GM18517 (cell line): ENCODE results near the gene MRPS15.
"Not testable (repeated sequence)": the region's sequence is repeated elsewhere in the genome, so short reads cannot be mapped to it uniquely, and the experiment has no call there.

Source experiments
- ATAC-seq: cut with Tn5 transposase; IDR thresholded peaks from one replicate; pipeline ENCODE4 v1.9.1; 2021; ENCODE audit warnings: mild to moderate bottlenecking, moderate library complexity; ENCODE audit not compliant: unreplicated experiment

Gene MRPS15

DNA sequence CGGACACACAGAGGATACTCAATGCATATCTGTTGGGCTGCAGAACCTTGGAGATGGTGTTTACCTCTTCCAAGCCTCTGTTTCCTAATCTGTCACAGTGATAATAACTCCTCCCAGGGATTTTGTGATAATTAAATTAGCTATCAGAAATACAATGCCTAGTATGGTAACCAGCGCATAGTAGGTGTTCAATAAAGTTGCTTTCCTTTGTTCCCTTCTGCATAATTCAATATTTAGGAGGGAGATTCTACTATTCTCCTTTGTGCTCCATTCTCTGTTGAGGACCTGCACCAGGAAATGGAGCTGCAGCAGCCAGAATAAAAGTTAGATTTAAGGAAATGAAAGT, 21.9 kb upstream of the MRPS15 start:
- ATAC-seq, result no peak

DNA sequence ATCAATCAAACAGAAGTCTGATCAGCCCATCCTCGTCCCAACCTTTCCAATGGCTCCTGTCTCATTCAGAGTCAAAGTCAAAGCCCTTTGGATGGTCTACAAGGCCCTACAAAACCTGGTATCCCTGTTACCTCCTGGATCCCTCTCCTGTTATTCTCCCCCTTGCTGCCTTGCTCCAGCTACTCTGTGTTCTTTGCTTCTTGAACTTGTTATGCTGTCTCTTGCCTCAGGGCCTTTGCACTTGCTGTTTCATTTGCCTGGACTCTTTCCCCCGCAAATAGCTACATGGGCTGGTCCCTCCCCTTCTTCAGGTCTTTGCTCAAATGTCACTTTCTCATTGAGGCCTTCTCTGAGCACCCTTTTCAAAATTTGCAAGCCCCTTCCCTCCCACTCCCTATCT, 19.9 kb upstream of the MRPS15 start:
- no peak for ATAC-seq

DNA sequence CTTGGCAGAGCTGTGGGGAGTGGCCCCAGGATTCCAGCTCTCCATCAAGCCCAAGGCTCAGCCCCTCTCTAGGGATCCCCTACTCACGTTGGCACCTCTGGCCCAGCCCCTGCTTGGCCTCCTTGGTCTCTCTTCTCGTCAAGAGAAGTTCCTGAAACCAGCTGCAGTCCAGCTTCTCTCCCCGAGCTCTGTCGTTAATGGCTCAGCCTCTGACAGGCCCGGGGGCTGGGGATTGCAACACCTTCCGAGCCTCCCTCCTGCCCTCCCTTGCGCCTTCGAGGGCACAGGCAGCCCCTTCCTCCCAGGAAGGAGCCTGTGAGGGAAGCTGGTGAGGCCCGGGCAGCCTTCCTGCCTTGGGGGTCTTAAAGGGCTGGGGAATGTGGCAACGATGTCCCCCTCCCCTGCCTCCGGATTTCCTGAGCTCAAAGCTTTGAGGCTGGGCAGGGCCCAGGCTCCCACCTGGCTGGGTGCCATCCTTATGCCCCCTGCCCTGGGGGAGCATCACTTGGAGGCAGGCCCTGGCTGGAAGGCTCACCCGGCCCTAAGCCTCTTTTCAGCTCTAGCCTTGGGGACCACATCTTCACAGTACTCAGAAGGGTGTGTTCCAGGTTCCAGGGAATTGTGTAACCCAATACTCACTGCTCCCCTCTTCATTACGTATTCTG, 18.7 kb upstream of the MRPS15 start, which contains the start of gene CSF3R:
Gene CSF3R, minus strand, starts transcription at position 190 of the 665 bp plus-strand sequence. CDS start 3,417 bp downstream, outside the sequence.
- ATAC-seq, result no peak

DNA sequence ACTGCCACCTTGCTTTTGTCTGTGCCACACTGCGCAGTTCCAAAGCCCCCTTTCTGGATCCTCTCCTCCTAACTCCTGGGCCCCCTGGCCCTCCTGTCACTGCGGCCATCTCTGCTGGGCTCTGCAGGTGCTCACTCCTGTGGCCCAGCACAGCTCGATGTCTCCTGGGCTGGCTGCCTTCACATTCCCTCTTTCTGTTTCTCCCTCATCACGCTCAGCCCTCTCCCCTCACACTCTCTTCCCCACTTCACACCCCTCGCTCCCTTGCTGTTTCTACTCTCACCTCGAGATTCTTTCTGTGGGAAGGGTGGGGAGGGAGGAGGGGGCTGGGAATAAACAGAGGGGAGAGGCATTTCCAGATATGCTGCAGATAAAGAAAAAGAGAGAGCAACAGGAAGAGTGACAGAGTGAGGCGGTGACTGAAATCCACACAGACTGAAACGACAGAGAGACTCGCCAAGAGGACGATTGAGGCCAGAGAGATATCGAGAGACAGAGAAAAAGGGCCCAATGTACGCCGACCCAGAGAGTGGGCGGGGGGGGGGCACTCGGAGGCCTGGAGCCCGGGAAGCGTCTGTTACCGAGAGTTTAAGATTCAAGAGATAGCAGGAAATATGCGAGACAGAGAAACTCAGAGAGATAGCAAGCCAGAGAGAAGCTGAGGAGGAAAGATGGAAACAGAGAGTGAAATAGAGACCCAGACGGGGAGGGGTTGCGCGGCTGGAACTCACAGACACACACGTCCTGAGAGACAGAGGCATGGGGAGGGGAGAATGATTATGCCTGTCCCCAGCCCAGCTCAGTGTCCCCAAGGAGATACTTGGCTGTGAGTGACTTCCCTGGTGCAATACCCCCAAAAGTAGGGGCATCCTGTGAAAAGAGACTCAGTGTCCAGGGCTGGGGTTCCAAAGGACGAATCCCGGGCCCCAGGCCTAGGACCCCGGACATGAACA, 17.9 kb upstream of the MRPS15 start:
- ATAC-seq, result no peak

DNA sequence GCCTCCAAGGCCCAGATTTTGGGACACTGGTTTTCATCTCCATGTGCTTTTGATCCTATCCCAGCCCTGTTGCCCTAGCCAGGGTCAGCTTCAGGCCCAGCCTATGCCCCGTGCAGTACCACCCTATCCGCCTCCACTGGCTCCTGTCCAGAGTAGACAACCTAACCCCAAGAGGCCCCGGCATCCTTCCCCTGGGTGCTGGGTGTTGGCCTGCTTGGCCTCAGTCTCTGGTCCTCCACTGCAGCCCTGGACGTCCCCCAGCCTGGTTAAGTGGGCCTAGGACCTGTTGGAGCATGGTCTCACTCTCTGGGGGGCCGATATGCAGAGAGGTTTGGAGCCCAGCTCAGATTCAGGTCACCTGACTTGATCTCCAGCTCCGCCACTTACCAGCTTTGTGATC, 16.9 kb upstream of the MRPS15 start:
- ATAC-seq, result no peak

DNA sequence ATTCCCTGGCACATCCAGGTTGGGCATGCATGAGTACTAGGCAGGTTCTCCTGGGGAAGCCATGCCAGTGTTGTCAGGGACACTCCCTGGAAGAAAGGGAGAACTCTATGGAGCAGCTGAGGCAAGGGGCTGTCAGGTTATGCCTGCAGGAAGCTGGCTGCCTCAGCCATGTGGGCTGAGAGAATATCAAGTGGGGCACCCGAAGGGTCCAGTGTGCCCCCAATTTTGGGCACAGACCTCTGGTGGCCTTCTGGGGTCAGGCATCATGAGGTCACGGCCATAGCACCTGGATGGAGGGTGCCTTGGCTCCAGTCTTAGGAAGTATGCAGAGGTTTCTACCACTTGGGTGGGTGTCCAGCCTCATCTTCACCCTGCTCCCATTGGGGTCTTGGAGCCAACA, 16.0 kb upstream of the MRPS15 start:
- ATAC-seq, result no peak

DNA sequence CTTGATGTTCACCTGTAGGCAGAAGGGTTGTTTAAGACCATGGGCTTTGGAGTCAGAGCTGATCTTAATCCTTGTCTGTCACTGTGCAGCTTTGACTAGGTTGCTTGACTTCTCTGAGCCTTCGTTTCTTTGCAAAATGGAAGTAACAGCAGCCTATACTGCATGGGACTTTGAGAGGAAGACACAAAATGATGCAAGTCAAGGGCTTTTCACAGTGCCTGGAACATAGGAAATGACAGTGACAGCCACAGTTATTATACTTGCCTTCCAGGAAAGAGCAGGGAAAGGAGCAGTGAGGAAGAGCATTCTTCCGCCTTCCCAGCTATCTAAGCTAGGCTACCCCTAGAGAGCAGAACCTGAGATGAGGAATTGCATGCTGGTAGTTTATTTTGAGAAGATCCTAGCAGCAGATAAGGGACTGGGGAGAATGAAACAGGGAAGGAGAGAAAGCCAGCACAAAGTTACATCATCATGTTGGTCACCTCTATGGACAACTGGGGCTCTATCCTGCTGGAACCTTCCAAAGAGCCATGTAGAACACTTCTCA, 15.4 kb upstream of the MRPS15 start:
- no peak for ATAC-seq

DNA sequence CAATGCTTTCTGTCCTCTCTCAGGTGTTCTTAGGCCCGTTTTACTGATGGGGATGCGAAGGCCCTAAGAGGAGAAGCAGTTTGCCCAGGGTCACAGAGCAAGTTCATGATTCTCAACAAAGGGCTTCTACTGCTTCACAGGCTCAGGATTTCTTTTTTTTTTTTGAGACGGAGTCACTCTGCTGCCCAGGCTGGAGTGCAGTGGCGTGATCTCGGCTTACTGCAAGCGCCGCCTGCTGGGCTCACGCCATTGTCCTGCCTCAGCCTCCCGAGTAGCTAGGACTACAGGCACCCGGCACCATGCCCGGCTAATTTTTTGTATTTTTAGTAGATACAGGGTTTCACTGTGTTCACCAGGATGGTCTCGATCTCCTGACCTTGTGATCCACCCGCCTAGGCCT, 13.4 kb upstream of the MRPS15 start:
- ATAC-seq, result not testable (repeated sequence)

DNA sequence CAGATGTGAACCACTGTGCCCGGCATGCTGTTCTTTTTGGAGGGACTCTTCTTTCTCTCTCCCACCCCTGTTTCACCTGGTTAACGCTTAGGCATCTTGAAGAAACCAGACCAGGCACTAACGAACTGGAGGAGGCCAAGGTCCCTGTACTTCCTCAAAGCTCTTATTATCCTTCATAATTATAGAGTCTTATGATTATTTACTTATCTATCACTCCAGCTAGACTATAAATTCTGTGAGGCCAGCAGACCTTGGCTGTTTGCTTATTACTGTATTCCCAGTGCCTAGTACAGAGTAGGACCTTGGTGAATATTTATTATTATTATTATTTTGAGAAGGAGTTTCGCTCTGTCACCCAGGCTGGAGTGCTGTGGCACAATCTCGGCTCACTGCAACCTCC, 12.8 kb upstream of the MRPS15 start:
- no peak for ATAC-seq

DNA sequence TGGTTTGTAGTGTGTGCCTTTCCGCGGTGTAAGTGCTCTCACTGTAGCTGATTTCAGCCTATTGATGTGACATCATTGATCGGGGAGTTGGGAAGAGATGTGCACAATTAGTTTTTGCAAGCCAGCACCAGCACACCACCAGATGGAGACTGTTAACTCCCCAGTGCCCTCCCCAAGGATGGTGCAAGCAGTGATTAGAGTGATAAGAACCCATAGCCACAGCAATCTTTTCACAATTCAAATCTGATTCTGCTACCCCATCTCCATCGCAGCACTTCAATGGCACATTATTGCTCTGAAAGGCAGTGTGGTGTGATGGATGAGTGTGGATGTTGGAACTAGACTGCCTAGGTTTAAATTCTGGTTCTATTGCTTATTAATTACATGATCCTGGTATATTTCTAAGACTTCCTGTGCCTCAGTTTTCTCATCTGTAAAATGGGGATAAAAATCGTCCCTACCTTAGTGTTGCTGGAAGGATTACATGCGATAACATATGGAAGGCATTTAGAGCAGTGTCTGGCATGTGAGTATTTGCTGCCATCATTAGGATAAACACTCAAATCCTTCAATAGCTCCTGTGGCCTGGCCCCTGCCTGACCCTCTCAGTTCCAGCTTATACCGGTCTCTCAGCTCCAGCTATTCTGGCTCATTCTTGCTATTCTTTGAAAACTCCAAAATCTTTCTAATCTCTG, 11.9 kb upstream of the MRPS15 start:
- ATAC-seq, result no peak

DNA sequence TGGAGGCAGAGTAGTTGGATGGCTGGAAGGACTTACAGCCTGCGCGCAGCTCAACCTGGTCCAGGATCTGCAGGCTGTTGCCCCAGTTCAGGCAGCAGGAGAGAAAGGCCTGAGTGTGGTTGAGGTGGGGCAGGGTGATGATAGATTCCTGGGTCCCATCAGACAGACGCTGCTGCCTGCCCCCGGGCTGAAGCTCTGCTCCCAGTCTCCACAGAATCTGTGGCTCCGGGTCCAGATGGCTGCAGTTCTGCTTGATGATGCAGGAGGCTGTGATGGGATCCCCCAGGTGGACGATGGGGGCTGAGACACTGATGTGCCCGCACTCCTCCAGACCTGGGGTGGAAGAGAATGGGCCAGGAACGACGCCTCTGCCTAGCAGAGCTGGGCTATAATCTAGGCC, 11.2 kb upstream of the MRPS15 start:
- no peak for ATAC-seq

DNA sequence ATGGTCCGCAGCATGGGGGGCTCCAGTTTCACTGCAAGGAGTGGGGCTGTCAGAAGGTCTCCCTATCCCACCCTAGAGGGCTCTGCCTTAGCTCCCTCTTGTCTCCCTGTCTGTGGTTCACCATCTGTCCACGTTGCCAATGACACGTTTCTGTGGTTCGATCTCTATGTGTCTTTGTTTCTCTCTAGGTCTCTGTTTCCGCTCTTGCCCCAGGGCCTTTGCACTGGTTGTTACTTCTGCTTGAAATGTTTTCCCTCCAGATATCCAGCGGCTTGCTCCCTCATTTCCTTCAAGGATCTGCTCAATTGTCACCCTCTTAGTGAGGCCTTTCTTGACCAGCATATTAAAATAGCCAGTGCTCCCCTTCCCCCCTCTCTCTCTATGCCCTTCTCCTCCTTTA, 8.5 kb upstream of the MRPS15 start:
- no peak for ATAC-seq

DNA sequence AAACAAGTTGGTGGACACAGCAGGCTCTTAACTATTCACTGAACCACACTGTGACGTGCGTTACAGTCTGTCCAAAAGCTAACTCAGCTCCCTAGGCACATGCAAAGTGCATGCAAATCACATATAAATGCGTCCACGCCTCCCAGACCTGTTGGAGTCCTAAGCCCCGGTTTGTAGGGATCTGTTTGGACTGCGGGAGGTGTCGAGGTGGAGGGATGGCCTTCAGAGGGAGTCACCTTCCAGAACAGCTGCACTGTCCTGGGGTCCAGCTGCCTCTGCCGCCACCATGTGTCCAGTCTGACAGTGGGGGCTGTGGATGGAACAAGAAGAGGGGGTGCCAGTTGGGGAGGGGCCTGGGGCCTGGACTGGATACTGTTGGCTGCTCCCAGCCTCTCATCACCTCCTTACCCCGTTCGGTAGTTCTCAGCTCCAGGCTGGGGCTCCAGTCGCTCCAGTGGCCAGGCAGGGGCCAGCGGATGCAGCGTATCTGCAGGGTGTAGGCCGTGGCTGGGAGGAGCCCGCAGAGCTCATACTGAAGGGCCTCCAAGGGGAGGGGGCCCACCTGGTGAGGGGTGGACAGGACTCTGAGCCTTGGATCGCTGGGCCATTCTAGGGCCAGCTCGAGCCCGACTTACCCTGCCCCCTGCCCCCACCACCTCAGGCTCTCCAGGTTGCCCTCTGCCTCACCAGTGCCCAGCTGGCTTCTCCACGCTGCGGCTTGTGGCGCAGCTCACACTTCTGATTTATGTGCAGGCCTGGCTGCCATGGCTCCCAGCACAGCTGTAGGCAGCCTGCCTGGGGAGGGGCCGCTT, 7.9 kb upstream of the MRPS15 start:
- ATAC-seq, result no peak

DNA sequence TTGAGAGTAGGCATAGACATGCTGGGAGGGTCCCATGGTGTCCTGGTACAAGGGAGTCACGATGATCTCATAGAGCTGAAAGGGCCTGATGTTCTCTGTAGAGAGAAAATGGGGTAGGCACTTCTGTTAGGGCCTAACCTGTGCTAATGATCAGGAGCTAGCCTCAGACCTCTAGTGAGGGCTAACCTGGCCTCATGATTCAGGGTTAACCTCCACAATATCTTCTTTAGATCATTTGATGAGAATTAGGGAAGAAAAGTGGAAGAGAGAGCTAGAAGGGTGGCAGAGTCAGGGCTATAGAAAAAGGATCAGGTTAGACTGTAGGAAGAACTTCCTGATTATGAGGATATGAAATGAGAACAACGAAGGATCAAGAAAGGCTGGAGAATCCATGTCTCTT, 5.0 kb upstream of the MRPS15 start:
- no peak for ATAC-seq

DNA sequence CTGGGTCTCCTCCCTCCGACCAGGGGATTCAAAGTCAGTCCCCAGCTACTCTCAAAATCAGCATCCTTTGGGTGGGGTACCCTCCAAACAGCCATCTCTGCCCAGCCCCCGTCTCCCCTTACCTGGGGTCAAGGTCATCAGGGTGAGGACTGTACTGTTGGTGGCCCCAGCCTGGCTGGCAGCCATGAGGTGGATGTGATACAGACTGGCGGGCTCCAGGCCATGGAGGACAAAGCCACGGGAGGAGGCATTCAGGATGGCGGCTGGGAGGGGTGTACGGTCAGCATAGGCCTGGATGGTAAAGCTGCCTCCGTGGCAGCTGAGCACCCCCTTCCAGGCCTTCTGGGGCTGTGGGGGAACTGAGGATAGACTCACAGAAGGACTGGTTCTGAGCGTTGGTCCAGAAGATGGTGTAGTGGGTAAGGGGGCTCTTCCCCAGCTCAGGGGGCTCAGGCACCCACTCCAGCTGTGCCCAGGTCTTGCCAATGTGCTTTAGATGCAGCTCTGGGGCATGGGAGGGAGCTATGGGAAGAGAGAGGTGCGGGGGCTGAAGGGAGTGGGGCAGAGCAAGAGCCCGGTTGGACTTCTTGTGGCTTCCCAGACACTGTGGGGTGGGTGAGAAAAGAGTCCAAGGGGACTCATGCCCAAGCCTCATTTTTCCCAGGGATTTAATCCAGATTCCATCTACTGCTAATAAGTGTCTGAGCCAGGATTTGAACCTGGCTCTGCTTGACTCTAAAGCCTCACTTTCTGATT, 3.7 kb upstream of the MRPS15 start:
- no peak for ATAC-seq

DNA sequence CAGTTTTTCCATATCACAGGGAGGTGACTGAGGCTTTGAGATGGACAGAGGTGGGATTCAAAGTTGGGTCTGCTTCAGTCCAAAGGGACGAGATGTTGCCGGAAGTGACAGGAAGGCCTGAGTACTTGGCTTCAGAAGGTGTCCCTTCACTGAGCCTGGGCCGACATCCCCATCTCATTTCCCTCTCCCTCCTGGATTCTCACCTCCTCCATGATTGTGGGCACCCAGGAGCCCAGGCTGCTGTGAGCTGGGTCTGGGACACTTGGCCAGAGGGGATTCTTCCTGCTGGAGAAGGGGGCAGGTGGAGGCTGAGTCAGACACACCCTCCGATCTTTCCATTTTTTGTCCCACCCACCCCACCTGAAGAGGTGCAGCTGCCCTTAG, 2.8 kb upstream of the MRPS15 start:
- ATAC-seq, result no peak

DNA sequence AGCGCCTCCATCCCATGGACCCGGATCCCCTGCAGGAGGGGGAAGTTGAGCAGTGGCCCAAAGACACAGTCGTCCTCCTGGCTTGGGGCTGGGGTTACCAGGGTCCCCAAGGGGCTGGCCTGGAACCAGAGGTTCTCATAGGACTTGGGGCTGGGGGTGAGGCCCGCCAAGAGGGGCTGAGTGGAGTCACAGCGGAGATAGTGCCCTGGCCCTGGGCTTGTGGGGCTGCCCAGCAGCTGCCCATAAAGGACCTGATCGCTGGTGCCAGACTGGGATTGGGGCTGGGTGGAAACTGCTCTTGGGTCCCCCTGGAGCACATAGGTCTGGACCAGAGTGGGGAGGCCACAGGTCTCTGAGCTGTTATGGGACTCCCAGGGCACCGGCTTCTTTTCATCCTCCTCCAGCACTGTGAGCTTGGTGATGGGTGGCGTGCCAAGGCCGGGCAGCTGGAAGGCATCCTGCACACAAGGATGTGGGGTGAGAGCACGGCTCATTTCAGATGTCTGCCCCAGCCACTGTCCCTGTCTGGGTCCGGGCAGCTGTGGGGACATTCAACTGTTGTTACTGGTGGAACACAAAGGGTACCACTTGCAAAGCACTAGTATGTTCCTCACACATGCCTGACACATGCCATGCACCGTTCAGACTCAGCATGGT, 2.3 kb upstream of the MRPS15 start:
- ATAC-seq, result no peak

DNA sequence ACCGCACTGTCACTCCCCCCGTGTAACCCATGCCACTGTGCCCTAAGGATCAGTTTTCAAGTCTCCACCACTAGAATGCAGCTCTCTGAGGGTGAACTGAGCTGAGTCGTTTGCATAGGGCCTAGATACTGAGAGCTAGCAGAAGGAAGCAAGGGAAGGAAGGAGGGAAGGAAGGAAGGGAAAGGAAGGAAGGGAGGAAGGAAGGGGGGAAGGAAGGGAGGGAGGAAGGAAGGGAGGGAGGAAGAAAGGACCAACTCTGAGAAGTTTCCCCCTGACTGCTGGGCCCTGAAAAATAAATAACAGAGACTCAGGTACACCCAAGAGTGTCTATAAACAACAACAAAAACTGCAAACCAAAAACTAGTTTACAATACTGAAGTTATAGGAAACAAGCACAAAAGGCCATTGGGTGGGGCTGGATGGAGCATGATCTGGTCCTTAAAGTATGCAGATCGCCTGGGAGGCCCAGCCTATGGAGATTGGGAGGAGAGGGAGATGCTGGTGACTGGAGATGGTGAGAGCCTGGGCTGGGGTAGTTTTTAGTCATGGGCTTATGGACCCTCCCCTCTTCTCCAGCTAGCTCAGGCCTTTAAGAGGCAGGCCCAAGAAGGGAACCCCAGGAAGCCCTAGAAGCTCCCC, 1.7 kb upstream of the MRPS15 start:
- no peak for ATAC-seq
